ENCODE results near the gene PPARG. TPM values are rescaled to one million over a fixed set of nuclear protein-coding genes. Genes with fewer than 3 reads are reported as not detected.

Gene PPARG
- total and polyA plus RNA-seq, 2 experiments from 2014 or later: 0.15 to 0.42 TPM

DNA sequence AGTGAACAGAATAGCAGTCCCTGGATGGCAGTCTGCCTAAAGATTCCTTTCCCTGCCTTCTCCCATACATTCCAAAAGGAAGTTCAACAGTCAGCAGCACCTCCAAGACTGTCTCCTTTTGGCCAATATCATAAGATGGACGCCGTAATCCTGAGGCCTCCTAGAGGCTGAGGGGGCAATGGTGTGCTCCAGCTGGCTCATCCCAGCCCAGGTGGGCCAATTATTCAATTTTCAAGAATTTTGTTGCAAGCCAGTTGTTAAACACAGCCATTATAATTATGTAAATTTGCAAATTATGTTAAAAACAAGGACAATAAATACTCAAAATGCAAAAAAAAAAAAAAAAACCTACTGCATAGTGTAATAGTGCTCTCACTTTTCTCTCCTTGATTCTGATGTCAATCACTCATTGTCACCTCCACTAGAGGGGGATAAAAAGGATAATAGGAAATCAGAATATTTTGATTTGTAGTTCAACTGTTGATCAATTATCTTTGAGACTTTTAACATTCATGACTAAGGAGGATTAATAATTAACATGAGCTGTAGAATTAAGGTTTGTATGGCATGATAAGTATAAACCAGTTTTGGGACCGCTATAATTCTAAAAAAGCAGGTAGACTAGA lies 40.1 kb downstream of the PPARG start:
- H3K4me1 Mint-ChIP-seq: peaks cover 19% of the 10 kb centered on the region
- DNase-seq (ENCODE audit: low spot score) (no peak), ATAC-seq (peak; percentile 58)
- Histone ChIP-seq H3K9me2 (ENCODE audit: insufficient read depth) (no peaks in the 10 kb centered on the region), H3F3A (replicated peaks; ENCODE audit: low read depth) (no peaks in the 10 kb centered on the region), H3K4me3 (no peak overlapping the region), H3K36me3 (ENCODE audit: insufficient read depth) (no peaks in the 10 kb centered on the region), H3K4me2 (0 out of 2 replicates have a peak overlapping the region, but pooled peaks have one; percentile 46), H3K27me3 (ENCODE audit: insufficient read depth) (no peaks in the 10 kb centered on the region), H3K4me1 (ENCODE audit: insufficient read depth) (peaks cover 27% of the 10 kb centered on the region), H3K79me2 (replicated peaks; ENCODE audit: insufficient read depth) (no peaks in the 10 kb centered on the region), H2AFZ (peak overlapping the region; percentile 85), H3K27ac (ENCODE audit: low read depth) (no peak overlapping the region), H4K20me1 (replicated peaks; ENCODE audit: insufficient read depth) (no peaks in the 10 kb centered on the region)
- H3K9me3 Mint-ChIP-seq: no peaks in the 10 kb centered on the region
- no peak overlapping the region for H3K27ac Mint-ChIP-seq
- TF ChIP-seq, protein P1, sequence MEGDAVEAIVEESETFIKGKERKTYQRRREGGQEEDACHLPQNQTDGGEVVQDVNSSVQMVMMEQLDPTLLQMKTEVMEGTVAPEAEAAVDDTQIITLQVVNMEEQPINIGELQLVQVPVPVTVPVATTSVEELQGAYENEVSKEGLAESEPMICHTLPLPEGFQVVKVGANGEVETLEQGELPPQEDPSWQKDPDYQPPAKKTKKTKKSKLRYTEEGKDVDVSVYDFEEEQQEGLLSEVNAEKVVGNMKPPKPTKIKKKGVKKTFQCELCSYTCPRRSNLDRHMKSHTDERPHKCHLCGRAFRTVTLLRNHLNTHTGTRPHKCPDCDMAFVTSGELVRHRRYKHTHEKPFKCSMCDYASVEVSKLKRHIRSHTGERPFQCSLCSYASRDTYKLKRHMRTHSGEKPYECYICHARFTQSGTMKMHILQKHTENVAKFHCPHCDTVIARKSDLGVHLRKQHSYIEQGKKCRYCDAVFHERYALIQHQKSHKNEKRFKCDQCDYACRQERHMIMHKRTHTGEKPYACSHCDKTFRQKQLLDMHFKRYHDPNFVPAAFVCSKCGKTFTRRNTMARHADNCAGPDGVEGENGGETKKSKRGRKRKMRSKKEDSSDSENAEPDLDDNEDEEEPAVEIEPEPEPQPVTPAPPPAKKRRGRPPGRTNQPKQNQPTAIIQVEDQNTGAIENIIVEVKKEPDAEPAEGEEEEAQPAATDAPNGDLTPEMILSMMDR (conservative IDR thresholded peaks at IDR 0.05; ENCODE audit: low read depth in 2 of 2): no peak; a peak in 2 of 4 replicates
- TF ChIP-seq ZNF114 (CRISPR knock-in tag; IDR thresholded peaks at IDR 0.05) (no peak), EZH2phosphoT487 (IDR thresholded peaks at IDR 0.05; ENCODE audit: unreplicated experiment) (no peak), ZNF331 (CRISPR knock-in tag; IDR thresholded peaks at IDR 0.05; ENCODE audit: low read depth) (no peak), EZH2 (IDR thresholded peaks at IDR 0.05; ENCODE audit: low read depth, unreplicated experiment) (no peak)
- TF ChIP-seq, protein P2, sequence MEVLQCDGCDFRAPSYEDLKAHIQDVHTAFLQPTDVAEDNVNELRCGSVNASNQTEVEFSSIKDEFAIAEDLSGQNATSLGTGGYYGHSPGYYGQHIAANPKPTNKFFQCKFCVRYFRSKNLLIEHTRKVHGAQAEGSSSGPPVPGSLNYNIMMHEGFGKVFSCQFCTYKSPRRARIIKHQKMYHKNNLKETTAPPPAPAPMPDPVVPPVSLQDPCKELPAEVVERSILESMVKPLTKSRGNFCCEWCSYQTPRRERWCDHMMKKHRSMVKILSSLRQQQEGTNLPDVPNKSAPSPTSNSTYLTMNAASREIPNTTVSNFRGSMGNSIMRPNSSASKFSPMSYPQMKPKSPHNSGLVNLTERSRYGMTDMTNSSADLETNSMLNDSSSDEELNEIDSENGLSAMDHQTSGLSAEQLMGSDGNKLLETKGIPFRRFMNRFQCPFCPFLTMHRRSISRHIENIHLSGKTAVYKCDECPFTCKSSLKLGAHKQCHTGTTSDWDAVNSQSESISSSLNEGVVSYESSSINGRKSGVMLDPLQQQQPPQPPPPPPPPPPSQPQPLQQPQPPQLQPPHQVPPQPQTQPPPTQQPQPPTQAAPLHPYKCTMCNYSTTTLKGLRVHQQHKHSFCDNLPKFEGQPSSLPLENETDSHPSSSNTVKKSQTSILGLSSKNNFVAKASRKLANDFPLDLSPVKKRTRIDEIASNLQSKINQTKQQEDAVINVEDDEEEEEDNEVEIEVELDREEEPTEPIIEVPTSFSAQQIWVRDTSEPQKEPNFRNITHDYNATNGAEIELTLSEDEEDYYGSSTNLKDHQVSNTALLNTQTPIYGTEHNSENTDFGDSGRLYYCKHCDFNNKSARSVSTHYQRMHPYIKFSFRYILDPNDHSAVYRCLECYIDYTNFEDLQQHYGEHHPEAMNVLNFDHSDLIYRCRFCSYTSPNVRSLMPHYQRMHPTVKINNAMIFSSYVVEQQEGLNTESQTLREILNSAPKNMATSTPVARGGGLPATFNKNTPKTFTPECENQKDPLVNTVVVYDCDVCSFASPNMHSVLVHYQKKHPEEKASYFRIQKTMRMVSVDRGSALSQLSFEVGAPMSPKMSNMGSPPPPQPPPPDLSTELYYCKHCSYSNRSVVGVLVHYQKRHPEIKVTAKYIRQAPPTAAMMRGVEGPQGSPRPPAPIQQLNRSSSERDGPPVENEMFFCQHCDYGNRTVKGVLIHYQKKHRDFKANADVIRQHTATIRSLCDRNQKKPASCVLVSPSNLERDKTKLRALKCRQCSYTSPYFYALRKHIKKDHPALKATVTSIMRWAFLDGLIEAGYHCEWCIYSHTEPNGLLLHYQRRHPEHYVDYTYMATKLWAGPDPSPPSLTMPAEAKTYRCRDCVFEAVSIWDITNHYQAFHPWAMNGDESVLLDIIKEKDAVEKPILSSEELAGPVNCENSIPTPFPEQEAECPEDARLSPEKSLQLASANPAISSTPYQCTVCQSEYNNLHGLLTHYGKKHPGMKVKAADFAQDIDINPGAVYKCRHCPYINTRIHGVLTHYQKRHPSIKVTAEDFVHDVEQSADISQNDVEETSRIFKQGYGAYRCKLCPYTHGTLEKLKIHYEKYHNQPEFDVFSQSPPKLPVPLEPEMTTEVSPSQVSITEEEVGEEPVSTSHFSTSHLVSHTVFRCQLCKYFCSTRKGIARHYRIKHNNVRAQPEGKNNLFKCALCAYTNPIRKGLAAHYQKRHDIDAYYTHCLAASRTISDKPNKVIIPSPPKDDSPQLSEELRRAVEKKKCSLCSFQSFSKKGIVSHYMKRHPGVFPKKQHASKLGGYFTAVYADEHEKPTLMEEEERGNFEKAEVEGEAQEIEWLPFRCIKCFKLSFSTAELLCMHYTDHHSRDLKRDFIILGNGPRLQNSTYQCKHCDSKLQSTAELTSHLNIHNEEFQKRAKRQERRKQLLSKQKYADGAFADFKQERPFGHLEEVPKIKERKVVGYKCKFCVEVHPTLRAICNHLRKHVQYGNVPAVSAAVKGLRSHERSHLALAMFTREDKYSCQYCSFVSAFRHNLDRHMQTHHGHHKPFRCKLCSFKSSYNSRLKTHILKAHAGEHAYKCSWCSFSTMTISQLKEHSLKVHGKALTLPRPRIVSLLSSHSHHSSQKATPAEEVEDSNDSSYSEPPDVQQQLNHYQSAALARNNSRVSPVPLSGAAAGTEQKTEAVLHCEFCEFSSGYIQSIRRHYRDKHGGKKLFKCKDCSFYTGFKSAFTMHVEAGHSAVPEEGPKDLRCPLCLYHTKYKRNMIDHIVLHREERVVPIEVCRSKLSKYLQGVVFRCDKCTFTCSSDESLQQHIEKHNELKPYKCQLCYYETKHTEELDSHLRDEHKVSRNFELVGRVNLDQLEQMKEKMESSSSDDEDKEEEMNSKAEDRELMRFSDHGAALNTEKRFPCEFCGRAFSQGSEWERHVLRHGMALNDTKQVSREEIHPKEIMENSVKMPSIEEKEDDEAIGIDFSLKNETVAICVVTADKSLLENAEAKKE (CRISPR knock-in tag; IDR thresholded peaks at IDR 0.05): no peak
- H3K27me3 Mint-ChIP-seq (ENCODE audit: insufficient read depth, low read depth, poor library complexity): peaks cover 2% of the 10 kb centered on the region
- H3K36me3 Mint-ChIP-seq (ENCODE audit: low read depth): no peaks in the 10 kb centered on the region
- H3K4me3 Mint-ChIP-seq: no peak overlapping the region
